ENCODE results near the gene QPCT. TPM values are rescaled to one million over a fixed set of nuclear protein-coding genes. Genes with fewer than 3 reads are reported as not detected.
"Not testable (repeated sequence)": the region's sequence is repeated elsewhere in the genome, so short reads cannot be mapped to it uniquely, and the experiment has no call there.

The QPCT gene
- total RNA-seq, 1 donor from 2014 or later = 5.6 TPM

DNA sequence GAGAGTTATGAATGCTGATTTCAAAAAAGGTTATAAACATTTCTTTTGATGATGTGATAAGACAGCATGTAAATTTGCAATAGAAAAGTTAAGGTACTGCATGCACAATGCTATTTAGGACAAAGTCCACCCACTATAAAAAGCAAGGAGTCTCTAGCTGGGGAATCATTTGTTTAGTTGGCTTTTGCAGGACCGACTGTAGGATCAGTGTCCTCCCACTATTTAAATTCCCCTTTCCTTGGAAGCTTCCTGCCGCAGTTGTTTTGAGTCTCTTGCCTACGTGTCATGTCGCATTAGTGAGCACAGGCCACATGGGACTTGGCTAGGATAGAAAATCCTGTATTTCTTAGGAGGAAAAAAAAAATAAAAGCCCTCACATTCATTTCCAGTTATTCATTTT, 13.1 kb downstream of the QPCT start:
- no peak for DNase-seq (ENCODE audit: low spot score)

DNA sequence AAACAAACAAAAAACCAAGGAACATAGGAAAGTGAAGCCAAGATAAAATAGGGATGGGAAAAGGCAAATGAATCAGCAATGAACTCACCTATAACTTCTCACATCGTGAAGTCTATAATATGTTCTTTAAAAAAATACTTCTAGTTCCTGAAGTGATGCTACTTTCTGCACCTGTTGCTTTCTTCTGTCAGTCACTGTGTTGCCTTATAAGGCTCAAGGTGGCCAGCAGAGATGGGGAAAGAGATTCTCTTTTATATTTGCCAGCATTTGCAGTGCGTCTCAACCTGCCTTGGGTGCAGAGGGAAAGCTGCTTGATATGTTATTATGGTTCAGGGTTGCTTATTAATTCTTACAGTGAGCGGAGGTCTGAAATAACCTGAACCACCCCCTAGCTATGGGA, 14.0 kb downstream of the QPCT start:
- no peak for DNase-seq (ENCODE audit: low spot score)

DNA sequence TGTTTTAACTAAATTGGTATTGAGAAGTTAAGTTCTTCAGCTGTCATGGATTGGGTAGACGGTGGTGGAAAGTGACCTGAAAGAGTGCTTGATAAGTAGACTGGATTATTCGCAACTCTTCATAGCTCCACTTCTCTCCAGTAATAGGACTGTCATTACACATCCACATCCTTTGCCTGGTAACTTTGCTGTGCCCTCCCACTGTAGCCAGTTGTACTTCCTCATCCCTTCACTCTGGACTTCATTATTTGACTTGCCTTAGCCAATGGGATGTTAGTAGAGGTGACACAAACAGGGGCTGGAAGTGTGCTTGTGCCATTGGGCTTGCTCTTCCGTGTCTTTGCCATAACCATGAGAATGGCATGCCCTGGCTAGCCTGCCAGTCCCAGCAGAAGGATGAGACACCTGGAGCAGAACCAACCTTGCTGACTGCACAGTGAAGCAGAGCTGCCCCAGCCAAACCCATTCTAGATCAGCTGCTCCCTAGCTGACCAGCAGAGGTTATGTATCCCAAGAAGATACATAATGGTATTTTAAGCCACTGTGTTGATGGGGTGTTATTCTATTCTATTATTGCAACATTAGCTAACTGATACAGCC, 16.9 kb downstream of the QPCT start:
- DNase-seq (ENCODE audit: low spot score) = no peak

DNA sequence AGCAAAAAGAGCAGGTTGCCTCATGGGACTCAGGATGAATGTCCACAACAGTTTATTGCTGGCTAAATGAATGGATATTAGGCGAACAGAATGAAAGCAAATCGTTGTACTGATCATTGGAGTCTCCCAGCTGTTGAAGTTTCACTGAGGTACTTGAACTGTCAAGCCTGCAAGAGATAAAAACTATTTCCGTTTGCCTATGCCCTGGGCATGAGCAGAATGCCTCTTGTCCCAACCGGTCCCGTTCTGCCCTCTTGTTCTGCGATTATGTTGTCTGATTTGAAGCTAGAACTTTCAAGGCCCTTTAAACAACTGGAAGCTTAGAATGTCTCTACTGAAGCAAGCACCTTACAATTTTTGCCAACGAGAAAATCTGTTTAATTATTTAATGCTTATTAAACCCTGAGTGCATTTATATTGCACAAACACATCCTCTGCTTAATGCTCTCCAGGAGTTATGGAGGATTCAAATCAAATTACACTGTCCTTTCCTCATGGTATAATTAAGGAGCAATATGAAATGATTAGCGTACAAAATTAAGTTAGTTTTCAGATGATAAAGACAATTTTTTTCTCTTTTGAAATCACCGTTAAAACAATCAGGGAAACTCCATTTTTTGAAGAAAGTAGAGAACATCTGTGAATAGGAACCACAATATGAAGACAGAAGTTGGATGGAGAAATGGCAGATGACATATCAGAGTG, 17.7 kb downstream of the QPCT start:
- no peak for DNase-seq (ENCODE audit: low spot score)

DNA sequence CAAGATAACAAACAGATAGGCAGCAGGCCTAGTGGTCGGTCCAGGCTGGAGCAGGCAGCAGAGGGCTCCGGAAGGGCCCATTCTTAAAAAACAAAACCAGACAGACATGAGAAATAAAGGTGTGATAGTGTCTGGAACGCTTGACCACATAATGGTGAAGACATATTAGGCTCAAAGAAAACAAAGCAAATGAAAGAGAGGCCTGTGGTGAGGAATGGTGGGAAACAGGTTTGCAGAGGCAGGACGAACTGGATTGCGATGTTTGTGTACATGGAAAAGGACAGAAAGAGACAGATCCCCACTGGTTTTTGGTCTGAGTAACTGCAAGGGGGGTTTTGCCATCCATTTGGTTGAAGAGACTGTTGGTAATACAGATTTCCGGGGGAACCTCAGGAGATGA, 19.9 kb downstream of the QPCT start:
- no peak for DNase-seq (ENCODE audit: low spot score)

DNA sequence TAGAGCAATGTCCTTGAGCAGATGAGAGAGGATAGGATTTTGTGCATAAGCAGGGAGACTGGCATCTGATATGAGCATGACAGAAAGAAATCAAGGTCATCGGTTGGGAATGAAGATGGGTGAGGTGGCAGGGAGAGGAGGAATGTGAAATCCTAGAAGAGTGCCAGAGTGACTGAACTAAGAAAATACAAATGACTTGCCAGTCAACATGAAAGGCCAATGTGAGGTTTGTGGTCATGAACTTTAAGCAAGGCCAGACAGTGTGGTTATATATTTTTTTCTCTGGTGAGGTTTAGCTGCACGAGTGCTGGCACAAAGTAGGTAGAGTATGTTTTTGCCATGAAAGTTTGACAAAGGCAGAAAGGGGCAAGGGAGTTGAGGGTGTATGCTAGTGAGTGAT, 21.2 kb downstream of the QPCT start:
- DNase-seq (ENCODE audit: low spot score) = no peak

DNA sequence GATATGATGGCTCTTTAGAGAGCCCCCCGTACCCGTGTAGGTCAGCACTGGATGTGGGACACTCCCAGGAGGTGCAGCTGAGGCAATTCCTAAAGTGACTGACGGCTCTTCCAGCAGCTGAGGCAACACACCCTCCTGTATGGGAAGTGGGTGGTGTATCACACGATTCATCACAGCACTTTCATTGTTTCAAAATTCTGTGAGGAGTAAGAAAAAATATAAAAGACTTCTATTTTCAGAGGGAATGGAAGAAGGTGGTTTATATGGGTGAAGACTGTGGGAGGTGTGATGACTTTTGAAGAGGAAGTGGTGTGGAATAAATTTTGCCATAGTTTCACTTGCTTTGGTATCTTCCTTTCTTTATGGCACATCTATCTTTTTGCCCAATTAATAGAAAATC, 22.3 kb downstream of the QPCT start:
- DNase-seq (ENCODE audit: low spot score) = no peak

DNA sequence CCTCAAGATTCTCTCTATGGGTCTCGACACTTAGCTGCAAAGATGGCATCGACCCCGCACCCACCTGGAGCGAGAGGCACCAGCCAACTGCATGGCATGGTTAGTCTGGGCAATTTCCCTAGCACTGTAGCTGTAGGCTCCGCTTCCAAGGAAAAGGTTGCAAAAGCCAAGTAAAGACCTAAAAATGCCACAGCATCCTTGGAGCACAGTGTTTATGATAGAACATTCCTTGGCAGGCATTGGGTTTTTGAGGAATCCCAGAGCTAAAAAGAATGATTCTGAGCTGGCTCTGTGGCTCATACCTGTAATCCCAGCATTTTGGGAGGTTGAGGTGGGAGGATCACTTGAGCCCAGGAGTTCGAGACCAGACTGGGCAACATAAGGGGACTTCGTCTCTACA, 22.9 kb downstream of the QPCT start:
- DNase-seq (ENCODE audit: low spot score) = no peak

DNA sequence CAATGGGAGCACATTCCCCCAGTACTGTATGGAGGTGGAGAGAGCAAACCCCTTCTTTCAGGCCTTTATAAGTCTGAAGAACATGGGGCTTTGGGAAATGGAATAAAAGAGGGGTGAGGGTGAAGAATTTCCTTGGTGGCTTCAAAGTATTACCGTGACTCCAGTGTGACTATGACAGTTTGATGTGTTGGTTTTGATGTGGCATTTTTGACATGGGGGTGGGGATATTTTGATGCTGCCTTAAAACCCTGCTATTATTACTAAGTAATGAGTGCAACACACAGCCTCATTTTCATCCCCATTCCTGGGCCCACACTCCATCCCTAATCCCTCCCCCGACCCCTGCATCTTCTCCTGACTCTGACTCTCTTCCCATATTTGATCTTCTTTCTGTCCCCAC, 23.6 kb downstream of the QPCT start:
- no peak for DNase-seq (ENCODE audit: low spot score)

DNA sequence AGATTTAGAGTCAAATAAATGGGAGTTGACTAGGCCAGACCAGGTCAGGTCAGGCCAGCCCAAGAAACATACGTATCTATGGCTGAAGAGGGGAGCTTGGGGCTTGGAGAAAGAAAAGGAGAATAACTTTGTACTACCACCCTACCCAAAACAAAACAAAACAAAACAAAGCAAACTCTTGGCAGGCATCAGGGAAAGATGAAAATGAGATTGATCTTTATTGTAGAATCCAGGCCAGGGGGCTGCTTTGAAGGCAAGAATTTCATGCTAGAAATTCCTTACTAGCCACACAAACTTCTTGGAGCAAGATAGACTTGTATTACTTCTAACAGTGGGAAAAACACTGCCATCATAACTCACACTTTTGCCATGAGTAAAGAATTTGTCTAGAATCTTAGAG, 26.2 kb downstream of the QPCT start:
- no peak for DNase-seq (ENCODE audit: low spot score)

DNA sequence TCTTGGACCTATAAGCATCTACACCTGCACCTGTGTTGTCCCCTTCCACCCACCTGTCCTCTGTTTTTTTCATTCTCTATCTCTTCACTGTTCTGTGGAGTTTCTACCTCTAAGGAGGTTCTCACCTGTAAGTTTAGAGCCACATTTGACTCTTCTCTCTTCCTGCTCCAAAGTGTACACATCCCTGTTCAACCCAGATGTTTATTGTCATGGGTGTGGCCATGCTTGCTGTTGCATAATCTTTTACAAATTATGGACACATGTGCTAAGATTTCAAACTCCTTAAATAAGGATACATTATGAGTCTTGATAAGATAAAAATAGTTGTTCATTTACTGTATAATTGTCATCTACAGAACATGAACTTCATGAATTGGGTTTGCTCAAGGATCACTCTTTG, 27.6 kb downstream of the QPCT start:
- no peak for DNase-seq (ENCODE audit: low spot score)

DNA sequence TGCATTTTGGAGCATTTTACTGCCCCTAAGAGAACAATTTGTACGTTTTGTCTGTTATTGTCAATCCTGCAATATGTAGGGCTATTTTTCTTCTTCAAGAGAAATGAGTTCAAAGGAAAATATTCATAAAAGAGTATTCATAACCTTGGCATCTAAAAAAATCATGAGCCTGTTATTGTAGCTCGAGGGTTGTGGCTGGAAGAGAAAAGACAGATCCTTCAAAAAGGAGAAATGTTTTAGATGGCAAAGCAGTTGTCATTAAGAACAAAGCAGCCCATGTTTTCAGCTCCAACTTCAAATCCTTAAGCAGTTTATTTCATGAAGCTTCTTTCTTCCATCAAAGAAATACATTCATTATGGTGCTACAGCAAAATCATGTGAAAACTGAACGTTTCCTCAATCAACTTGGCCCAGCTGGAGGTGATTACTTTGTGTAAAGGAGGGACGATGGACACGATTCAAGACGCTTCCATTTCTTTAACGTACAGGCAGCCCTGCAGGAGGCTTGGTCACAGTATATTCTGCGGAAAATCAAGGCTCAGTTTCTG, 31.4 kb downstream of the QPCT start:
- no peak for DNase-seq (ENCODE audit: low spot score)

DNA sequence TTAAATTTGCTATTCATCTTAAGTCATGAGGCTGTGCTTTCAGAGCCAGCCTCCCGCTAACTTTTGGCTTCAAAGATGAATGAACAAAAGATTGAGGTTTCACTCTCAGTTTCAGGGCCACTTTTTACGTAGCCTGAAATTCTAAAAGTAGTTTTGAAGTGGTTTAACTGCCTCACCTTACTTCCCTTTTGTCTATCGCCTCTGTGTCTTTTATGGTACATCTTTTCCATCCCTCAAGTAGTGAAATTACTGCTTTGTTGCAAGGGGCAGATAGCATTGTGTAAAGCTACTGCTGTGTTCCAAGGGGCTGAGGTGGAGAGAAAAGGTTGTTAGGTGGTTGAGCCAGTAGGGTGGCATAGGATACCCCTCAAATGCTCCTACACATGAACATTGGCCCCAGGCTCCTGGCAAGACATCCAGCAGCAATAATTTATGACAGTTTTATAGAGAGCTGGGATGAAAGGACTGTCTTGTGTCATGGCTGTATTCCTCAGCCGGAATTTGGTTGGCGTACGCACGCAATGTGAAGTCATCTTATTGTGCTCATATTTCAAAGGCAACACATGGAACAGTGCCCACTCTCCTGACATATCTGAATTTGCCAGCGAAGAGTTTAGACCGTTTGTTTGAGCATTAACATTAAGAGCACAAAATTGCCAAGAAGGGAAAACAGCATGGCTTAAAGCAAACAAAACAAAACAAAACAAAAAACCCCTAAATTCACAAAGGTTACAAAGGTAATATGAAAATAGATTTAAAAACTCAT, 32.2 kb downstream of the QPCT start:
- DNase-seq (ENCODE audit: low spot score) = no peak

DNA sequence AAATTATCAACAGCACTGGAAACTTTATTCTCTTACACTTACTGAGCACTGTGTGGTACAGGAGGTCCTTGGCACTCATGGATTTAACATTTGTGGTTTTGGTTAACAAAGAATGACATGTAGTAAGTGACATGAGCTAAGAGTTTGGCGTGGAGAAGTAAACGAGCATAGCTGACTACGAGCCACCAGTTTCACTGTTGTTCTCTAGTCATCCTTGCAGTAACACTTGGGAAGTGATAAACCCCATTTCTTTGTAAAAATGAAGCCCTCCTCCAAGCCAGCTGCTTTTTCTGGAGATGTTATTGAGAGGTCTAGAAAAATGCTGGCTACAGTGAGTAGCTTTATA, 32.7 kb downstream of the QPCT start:
- DNase-seq (ENCODE audit: low spot score) = no peak

DNA sequence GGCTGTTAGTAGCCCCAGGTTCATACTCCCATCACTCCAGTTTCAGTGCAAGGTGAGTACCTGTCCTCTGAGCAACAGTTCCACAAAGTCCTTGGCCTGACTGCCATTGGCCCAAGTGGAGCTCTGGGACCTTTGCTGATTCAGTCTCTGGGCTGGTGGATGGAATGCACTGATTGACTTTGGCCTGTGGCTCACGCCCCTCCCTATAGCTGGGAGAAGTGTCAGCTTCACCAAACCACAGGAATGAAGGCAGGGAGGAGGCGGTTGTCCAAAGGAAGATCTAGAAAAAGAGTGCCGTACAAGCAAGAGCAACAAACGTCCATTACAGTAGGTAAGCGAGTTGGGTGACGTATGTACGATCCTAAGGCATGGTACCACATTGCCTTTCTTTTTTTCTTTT, 34.0 kb downstream of the QPCT start:
- no peak for DNase-seq (ENCODE audit: low spot score)

DNA sequence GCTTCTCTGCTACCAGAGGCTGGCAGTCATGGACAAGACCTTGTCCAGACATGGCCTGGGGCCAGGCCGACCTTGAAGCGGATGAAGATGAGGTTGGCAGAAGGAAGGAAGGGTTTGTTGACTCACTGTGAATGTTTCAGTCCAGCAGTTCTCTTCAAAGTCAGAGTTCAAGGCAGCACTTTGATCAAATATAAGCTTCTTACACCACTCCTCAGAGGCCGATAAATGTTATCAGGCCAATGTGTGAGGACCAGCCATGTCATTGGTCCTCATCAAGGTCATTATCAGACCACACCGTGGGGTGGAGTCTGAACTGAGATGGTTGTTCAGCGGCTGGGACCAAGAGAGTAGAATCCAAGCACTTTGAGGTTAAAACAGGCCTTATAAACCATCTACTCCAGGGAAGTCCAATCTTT, 35.5 kb downstream of the QPCT start:
- DNase-seq (ENCODE audit: low spot score) = no peak

DNA sequence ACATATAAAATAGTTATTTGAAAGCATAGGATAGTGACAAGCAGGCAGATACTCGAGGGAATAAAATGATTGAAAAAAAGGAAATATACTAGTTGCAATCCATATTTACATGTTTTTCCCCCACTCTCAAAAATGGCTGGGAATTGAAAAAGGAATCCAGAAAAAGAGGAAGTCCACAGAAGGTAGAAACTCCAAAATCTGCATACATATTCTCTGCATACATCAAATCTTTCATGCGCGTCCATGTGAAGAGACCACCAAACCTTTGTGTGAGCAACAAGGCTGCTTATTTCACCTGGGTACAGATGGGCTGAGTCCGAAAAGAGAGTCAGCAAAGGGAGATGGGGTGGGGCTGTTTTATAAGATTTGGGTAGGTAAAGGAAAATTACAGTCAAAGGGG, 36.4 kb downstream of the QPCT start:
- not testable (repeated sequence) for DNase-seq (ENCODE audit: low spot score)

DNA sequence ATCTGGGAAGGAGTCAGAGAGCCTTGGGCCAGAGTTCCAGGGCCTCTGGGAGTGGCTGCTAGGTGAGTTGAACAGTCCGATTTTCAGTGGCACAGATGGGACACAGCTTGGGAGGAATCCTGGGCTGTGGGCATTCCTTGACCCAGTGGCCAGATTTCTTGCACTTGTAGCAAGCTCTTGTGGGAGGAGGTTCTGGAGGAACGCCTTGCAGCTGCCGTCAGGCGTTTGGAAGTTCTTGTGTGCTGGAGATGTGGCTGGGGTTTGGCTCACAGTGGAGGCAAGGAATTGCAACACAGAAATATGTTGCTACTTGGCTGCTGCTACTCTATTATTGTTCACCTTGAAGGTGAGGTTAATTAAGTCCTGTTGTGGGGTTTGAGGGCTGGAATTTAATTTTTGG, 39.8 kb downstream of the QPCT start:
- DNase-seq (ENCODE audit: low spot score) = not testable (repeated sequence)

DNA sequence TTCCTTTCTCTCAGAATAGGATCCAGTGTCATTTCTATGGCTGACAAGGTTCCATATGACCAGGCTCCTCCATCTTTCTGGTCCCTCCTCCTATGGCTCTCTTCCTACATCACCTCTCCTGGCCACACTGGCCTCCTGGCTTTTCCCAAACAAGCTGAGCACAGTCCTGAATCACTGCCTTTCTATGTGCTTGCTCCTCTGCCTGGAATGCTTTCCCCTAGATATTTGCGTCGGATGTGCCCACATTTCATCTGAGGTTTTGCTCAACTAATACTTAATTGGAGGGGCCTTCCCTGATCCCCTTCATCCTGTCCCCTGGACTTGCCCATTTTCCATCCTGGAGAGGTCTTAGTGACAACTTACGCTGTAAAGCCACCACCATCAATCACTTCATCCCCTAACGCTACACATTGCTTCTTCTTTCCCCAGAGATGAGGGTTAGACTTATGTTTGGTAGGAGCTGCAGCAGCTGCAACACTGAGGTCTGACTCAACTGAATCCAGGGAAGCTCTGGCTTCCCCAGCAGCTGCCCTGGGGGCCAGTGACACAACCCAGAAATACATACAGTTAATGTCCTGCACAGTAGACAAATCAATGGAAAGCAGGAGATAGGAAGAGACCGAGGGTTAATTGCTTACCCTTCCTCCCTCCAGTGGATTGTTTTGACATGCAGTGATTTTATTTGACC, 42.9 kb downstream of the QPCT start:
- no peak for DNase-seq (ENCODE audit: low spot score)

DNA sequence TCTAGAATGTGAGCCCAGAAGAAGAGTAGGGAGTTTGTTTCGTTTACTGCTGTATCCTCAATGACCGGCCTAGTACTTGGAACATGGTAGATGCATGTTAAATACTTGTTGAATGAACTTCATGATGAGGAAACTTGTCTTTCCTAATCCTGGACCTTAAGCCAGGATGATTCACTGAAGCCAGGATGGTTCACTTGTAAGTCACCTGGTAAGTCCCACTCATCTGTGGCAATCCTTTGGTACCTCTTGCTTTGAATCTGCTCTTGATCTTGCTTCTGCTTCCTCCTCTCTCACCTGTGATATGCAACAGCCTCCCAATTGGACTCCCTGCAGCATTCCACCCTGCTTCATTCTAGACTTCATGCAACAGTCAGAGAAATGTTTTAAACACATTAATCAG, 43.6 kb downstream of the QPCT start:
- DNase-seq (ENCODE audit: low spot score) = no peak

DNA sequence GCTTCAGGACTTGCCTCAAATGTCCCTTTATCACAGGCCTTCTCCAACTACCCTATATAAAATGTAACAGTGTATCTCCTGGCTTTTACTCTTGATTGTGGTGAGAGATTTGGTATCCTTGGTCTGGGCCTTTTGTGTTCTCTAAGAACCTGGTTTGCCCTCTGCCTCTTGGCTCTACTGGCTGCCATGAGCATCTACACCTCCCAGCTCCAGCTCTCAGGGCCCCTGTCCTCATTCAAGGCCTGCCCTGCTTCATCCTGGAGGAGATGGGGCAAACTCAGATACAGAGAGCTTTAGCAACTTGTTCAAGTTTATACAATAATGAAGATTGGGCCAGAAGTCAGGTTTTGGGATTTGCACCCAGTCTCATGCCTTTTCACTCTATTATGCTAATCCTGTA, 45.0 kb downstream of the QPCT start:
- DNase-seq (ENCODE audit: low spot score) = no peak
